GM21786 (cell line): ENCODE results near the gene CNN3.

ENCODE experiments used
- ATAC-seq: cut with Tn5 transposase; IDR thresholded peaks from one replicate; pipeline ENCODE4 v1.9.1; 2021; ENCODE audit not compliant: unreplicated experiment

The CNN3 gene

DNA sequence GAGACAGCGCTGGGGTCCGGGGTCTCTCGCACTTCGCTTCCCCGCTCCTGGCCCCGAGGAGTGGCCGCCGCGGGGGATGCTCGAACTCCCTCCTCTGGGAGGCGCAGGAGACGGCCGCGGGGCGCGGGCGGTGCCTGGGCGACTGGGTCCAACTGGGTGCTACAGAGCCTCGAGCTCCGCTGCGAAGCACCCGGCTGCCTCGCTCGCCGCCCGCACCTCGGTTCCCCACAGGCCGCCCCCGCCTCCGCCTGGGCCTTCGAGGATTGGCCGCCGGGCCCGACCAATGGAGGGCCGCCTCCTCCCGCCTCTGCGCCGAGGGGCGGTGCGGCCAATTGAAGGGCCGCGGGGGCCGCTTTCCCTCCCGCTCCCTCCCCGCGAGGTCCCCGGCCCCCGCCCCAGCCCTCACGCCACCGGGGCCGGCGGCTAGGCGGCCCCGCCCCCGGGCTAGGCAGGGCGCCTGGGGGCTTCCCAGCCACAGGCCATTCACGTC is at the start of gene CNN3:
Gene CNN3, minus strand, starts transcription at position 196 of the 490 bp plus-strand sequence. CDS start 216 bp downstream, outside the sequence.
- ATAC-seq: peak; percentile 85

DNA sequence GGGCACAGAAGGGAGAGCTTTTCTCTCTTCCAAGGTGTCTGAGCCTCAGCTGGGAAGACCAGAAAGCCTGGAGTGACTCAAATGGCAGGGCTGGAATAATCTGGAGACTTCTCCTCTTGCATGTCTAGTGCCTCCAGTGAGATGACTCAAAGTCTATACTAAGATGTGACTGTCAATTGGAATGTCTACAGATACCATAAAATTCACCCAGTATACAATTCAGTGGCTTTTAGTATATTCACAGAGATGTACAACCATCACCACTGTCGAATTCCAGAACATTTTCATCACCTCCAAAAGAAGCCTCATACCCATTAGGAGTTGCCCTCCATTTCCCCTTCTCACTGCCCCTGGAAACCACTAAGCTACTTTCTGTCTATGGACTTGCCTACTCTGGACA is 47.9 kb upstream of the CNN3 start:
- ATAC-seq: no peak

GRCh38 chr1:94974241-94974640 is 47.3 kb upstream of the CNN3 start:
- ATAC-seq: no peak

- no peak for ATAC-seq
These were observed 46.5 kb upstream of the CNN3 start for GRCh38 chr1:94973309-94973922.

GRCh38 chr1:94971491-94971924 is 44.6 kb upstream of the CNN3 start:
- no peak for ATAC-seq

- ATAC-seq: no peak
These were observed 43.9 kb upstream of the CNN3 start for GRCh38 chr1:94970783-94971182.

GRCh38 chr1:94969137-94969536 is 42.2 kb upstream of the CNN3 start:
- ATAC-seq: no peak

DNA sequence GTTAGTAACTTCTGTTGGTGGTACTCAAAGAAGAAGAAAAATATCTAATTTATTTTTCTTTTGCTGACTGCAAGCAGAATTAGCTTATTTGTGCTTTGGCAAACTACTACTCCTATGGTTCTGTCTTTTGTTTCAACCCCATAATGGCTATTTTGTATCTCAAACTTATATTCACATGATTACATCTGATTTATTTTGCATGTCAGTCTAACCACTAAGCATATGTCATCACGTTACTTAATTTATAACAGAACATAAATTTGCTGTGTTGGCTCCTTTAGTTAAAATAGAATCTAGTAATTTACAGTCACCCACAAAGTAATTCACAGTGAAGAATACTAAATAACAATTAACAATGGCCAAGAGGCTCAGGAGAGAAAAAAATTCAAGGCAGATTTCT is 39.1 kb upstream of the CNN3 start:
- no peak for ATAC-seq

DNA sequence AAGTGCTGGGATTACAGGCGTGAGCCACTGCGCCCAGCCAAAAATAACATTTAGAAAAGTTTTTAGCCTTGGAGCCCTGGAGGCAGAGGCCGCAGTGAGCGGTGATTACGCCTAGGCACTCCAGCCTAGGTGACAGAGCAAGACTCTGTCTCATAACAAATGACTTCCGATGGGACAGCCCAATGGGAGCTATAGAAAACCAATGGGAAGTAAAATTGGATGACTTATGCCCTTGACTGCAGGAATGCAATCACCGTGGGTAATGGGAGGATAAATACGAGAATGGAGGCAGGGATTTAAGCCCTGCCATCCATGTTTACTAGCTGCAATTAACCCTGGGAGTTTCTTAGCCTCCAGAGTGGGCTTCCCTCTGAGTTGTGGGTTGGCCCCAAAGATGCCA is 37.0 kb upstream of the CNN3 start:
- ATAC-seq: no peak

GRCh38 chr1:94962409-94963265 is 35.7 kb upstream of the CNN3 start:
- peak; percentile 98 for ATAC-seq

DNA sequence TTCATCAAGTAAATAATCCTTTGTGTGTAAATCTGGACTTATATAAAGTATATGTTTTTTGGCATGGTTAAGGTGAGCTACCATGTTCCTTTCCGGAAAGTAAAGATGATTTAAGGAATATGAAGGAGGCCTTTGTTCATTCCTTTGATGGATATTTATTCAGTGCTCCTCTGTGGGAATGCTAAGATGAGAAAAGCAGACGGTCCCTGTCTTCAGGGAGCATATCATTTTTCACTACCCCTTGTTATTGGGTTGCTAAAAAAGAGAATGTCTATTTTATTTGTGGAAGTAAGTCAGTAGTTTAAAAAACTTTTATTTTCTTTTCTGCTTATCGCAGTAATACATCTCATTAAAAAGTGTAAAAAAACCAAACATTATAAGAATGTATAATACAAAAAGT is 35.1 kb upstream of the CNN3 start:
- ATAC-seq: no peak

GRCh38 chr1:94961582-94961981 is 34.7 kb upstream of the CNN3 start:
- ATAC-seq: no peak

DNA sequence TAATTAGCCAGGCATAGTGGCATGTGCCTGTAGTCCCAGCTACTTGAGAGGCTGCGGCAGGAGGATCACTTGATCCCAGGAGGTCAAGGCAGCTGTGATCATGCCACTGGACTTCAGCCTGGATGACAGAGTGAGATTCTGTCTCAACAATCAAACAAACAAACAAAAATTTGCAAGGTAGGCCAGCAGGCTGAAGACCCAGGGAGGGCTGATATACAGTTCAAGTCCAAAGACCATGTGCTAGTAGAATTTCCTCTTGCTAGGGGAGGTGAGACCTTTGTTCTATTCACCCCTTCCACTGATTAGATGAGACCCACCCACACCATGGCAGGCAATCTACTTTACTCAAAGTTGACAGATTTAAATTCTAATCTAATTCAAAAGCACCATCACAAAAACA is 31.2 kb upstream of the CNN3 start:
- ATAC-seq: no peak

- ATAC-seq: no peak
These were observed 29.1 kb upstream of the CNN3 start for GRCh38 chr1:94955767-94956632.

GRCh38 chr1:94954263-94955220 is 27.6 kb upstream of the CNN3 start:
- ATAC-seq: no peak

GRCh38 chr1:94953746-94954145 is 26.8 kb upstream of the CNN3 start:
- no peak for ATAC-seq

DNA sequence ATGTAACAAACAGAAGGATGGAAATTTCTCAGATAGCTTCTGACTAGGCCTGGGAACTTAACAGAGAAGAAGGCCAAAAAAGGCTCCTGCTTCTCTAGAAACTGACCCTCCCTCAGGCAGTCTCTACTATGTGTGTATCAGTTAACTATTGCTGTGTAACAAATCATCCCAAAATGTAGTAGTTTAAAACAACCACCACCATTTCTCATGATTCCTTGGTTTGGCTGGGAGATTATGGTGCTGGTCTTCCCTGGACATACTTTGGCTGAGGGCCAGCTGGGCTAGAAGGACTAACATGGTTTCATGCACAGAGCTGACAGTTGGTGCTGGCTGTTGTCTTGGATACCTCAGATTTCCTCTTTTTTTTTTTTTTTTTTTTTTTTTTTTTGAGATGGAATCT is 26.2 kb upstream of the CNN3 start:
- no peak for ATAC-seq

- no peak for ATAC-seq
These were observed 25.6 kb upstream of the CNN3 start for GRCh38 chr1:94952539-94952938.

DNA sequence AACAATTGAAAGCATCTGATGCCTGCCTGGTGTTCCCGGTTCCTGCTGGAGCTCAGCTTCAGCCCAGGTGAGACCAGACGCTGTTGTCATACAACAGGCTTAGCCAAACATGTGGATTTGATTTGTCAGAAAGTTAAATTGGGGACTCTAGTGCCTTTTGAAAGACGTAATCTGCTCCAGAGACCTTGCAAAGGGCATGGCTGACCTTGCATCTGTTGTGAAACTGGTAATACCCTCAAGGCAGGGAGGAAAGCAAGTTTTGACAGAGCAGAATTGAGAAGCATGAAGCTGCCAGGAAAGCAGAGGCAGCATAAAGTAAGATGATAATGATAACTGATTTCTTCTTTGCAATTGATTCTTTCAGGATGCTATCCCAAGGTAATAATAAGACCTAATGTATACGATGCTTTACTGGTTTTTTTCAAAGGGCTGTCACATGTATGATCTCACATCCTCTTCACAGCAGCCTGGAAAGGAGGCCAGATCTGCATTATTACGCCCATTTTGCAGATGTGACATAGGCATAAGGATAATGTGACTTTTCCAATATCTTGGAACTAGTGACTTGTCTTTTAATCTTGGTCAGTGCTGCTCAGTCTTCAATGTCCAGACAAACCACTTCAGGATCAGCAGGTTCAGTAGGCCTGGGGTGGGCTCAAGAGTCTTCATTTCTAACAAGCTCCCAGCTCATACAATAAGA is 24.7 kb upstream of the CNN3 start:
- ATAC-seq: no peak

DNA sequence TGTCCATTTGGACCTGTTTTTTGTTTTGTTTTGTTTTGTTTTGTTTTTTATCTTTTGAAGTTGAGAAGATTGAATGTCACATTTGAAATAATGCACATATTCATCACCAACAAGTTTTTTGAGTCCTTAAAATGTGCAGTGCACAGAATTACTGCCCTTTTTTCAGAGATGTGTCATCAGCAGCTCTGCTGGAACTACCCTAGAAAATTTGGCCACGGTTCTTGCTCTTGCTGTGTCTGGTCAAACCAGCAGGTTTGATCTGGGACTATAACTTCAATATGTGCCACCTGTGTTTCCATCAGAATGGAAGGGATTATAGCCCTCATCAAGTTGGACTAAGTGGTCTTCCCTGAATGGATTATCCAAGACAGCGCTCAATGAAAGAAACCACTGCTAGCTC is 24.1 kb upstream of the CNN3 start:
- ATAC-seq: no peak
